SHP77 (cell line): ENCODE results near the gene SLC22A1.
"Not testable (repeated sequence)": the region's sequence is repeated elsewhere in the genome, so short reads cannot be mapped to it uniquely, and the experiment has no call there.

Source experiments
- DNase-seq, 2 experiments: peaks; one replicate each; lab custom pipeline; 2025; lab: John Stamatoyannopoulos, UW

The SLC22A1 gene

GRCh38 chr6:160093946-160094345, 27.7 kb upstream of the SLC22A1 start:
- no peak for DNase-seq

GRCh38 chr6:160095146-160095845, 26.3 kb upstream of the SLC22A1 start:
- no peak for DNase-seq

GRCh38 chr6:160101277-160102205, 20.1 kb upstream of the SLC22A1 start:
- DNase-seq: no peak

DNA sequence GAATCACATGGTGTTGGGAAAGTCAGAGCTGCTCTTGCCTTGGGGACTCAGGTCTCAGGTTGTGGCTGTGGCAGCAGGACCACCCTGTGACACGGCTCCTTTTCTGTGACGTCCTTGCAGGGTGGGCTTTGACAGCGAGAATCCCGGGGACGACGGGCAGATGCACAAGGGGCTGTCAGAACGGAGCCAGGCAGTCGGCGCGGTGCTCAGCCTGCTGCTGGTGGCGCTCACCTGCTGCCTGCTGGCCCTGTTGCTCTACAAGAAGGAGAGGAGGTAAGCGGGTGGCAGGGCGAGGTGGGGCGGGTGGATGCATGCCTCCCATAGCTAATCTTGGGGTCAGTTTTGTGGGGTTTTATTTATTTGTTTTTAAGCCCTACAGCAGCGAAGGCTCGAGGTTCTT, 19.2 kb upstream of the SLC22A1 start:
- DNase-seq: no peak

- peak; percentile 23 to 37 for DNase-seq
These were observed 18.4 kb upstream of the SLC22A1 start for GRCh38 chr6:160102956-160103824.

GRCh38 chr6:160103825-160104100, 17.9 kb upstream of the SLC22A1 start:
- DNase-seq: no peak

DNA sequence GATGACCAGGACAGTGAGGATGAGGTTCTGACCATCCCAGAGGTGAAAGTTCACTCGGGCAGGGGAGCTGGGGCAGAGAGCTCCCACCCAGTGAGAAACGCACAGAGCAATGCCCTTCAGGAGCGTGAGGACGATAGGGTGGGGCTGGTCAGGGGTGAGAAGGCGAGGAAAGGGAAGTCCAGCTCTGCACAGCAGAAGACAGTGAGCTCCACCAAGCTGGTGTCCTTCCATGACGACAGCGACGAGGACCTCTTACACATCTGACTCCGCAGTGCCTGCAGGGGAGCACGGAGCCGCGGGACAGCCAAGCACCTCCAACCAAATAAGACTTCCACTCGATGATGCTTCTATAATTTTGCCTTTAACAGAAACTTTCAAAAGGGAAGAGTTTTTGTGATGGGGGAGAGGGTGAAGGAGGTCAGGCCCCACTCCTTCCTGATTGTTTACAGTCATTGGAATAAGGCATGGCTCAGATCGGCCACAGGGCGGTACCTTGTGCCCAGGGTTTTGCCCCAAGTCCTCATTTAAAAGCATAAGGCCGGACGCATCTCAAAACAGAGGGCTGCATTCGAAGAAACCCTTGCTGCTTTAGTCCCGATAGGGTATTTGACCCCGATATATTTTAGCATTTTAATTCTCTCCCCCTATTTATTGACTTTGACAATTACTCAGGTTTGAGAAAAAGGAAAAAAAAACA, 16.6 kb upstream of the SLC22A1 start:
- DNase-seq: no peak

GRCh38 chr6:160106010-160106409, 15.6 kb upstream of the SLC22A1 start:
- no peak for DNase-seq

DNA sequence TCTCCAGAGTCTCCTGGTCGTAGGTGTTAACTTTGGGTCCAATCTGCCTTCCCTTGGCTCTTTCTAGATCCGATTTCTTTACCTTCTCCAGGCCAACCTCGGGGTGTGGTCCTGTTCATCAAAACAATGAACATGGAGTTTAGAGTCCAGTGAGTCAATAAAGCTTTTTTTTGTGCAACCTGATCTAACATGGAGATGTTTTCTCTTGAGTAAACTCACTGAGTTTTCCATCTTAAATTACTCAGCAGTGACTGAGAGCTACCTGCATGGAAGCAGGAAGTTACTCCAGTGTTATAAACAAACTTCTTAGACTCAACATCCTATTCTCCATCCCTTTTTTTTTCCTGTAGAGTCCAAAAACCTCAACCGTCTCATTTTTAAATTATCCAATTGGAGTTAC, 14.9 kb upstream of the SLC22A1 start:
- no peak for DNase-seq

DNA sequence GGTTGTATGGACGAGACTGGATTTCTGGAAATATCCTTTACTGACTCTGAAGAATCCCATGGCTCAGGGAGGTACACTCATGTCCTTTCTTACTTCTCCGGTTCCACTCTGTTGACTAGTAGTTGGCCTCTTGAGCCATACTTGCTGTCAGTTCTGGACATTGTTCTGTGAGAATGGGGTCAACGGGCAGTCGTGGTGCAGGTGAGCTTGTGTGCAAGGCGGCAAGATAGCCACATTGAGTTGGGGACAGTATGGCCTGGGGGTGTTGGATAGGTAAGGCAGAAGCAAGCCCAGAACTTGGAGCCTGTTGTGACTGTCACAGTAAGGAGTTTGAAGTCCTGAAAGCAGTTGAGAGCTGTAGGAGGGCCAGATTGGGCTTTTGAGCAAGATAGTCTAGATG, 13.5 kb upstream of the SLC22A1 start:
- DNase-seq: no peak

- no peak for DNase-seq
These were observed 11.0 kb upstream of the SLC22A1 start for GRCh38 chr6:160110586-160111123.

DNA sequence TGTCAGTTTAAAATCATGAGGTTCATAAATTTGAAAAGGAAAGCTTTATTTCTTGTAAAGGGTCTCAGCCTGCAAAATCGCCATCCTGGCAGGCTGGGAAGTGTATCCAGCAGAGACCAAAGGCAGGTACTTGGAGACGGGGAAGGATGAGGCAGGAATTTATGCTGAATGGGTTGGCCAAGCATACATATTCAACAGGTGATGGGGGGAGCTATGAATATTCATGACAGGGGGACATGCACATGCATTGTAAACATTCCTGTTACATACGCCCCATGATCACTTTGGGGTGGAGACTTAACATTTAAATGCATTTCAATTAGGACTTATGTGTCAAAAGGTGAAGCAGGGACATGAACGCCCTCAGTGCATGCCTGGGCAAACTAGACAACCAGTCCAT, 9.8 kb upstream of the SLC22A1 start:
- DNase-seq: no peak

DNA sequence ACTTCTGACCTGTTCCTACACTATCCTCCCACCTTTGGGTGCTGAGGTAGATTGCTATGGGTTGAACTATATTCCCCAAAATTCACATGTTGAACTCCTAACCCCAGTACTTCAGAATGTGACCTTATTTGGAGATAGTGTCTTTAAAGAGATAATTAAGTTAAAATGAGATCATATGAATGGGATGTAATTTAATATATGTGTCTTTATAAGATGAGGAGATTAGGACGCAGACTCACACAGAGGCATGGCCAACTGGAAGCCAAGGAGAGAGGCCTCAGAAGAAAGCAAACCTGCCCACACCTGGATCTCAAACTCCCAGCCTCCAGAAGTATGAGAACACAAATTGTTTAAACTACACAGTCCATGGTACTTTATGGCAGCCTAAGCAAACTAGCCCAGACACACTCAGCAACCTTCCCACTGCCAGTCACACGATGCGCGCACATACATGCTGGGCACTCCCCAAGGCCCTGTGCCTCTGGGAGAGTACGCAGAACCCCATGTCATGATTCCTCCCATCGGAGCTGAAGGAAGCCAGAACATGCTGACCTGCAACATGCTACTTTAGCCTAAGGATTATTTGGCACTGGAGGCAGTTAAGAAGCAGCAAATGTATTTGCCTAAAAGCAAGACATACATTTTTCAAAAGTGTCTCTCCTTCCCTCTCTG, 8.9 kb upstream of the SLC22A1 start:
- no peak for DNase-seq

DNA sequence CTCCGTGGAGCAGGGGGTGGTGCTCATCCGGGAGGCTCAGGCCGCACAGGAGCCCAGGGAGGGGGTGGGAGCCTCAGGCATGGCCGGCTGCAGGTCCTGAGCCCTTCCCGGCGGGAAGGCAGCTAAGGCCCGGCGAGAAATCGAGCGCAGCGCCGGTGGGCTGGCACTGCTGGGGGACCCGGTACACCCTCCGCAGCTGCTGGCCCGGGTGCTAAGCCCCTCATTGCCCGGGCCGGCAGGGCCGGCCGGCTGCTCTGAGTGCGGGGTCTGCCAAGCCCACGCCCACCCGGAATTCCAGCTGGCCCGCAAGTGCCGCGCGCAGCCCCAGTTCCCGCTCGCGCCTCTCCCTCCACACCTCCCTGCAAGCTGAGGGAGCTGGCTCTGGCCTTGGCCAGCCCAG, 7.1 kb upstream of the SLC22A1 start:
- DNase-seq: not testable (repeated sequence)

GRCh38 chr6:160115421-160115820, 6.2 kb upstream of the SLC22A1 start:
- DNase-seq: no peak

DNA sequence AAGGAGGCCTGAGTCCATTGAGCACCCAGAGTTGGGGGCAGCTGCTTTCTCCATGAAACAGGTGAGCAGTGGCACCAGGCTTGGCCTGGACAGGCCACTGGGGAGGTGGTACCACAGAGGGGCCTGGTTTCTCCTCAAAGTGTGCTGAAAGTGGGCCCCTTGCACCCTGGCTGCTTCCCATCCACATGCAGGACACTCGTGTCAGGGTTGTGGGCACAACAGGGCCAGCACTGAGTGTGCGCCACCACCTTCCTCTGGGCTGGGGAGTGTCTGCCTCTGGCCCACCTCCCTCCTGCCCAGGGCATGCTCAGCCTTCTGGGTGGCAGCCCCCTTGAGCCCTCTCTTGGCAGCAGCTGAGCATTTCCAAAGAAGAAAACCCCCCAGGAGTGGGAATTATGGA, 5.2 kb upstream of the SLC22A1 start:
- DNase-seq: no peak

- no peak for DNase-seq
These were observed 4.5 kb upstream of the SLC22A1 start for GRCh38 chr6:160117137-160117536.

DNA sequence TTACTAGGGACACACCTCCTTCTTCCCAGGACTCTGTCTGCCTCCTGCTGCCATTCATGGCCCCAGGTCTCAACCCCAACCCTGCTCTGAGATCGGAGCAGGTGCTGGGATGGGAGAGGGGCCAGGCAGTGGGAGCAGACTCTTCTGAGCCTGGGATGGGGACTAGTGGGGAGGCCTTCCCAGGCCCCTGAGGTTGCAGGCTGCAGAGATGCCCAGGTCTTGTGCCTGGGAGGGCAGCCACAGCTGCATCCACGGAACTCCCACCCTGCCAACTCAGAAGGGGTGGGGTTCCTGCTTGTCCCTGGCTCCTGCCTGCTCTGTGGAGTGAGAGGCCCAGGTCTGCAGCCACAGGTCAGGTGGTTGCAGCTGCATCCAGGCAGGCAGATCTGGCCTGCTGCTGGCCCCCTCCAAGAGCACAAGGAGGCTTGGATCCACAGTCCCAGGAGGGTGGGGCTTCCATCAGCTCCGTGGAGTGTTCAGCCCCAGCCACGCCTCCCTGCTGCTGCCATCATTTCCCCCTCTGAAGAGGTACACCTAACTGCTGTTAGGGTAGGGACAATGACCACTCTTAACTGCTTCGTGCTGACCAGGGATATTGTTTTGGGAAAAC, 2.9 kb upstream of the SLC22A1 start:
- DNase-seq: no peak

- DNase-seq: no peak
These were observed 1.5 kb upstream of the SLC22A1 start for GRCh38 chr6:160120087-160120486.

DNA sequence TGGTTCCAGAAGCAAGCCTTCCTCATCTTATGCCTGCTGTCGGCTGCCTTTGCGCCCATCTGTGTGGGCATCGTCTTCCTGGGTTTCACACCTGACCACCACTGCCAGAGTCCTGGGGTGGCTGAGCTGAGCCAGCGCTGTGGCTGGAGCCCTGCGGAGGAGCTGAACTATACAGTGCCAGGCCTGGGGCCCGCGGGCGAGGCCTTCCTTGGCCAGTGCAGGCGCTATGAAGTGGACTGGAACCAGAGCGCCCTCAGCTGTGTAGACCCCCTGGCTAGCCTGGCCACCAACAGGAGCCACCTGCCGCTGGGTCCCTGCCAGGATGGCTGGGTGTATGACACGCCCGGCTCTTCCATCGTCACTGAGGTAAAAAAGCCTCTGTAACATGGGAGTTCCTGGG, 366 bp downstream of the SLC22A1 start:
- no peak for DNase-seq

GRCh38 chr6:160122744-160123143, 1.1 kb downstream of the SLC22A1 start:
- no peak for DNase-seq
